Breast epithelium (tissue), 3 donors: ENCODE data around the gene HNRNPA1.

ENCODE experiments used
- POLR2A ChIP-seq: fragments of 450-650 bp; IDR thresholded peaks from one replicate; pipeline ENCODE4 v1.6.1; 2016; ENCODE audit warnings: antibody characterized with exemption, mild to moderate bottlenecking, moderate library complexity
- TF ChIP-seq, protein P1 (sequence below), 3 donors: fragments of 450-650 bp; IDR thresholded peaks; one replicate each; pipeline ENCODE4 v1.5.1; 2016 to 2017; ENCODE audit warnings: antibody characterized with exemption in 3 of 3, mild to moderate bottlenecking in 3 of 3, moderate library complexity in 3 of 3

DNA sequence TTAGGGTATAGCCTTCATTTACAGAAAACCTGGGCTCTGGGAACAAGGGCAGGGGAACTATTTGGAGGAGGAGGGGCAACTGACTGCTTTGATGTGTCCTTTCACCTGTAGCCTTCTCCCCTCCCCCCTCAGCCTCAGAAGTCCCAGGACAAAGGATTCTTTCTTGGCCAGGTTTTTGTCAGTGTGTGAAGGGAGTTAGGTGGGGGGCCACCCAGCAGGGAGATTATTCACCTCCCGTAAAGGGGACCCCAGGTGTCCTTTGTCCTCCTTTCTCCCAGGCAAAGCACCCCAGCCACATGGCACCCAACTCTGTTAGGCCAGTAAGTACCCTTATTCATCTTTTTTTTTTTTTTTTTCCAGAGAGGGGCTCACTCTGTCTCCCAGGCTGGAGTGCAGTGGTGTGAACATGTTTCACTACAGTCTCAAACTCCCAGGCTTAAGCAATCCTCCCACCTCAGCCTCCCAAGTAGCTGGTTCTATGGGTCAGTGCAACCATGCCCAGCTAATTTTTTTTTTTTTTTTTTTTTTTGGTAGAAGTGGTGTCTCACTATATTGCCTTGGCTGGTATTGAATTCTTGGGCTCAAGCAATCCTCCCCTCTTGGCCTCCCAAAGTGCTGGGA is 21.0 kb downstream of the HNRNPA1 start:
- TF ChIP-seq, protein P1, sequence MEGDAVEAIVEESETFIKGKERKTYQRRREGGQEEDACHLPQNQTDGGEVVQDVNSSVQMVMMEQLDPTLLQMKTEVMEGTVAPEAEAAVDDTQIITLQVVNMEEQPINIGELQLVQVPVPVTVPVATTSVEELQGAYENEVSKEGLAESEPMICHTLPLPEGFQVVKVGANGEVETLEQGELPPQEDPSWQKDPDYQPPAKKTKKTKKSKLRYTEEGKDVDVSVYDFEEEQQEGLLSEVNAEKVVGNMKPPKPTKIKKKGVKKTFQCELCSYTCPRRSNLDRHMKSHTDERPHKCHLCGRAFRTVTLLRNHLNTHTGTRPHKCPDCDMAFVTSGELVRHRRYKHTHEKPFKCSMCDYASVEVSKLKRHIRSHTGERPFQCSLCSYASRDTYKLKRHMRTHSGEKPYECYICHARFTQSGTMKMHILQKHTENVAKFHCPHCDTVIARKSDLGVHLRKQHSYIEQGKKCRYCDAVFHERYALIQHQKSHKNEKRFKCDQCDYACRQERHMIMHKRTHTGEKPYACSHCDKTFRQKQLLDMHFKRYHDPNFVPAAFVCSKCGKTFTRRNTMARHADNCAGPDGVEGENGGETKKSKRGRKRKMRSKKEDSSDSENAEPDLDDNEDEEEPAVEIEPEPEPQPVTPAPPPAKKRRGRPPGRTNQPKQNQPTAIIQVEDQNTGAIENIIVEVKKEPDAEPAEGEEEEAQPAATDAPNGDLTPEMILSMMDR (IDR thresholded peaks at IDR 0.05): no peak
- no peak for TF ChIP-seq POLR2A
